Tibial nerve (tissue), 4 donors: Measurements from ENCODE around the gene ADAMTSL1. TPM values are rescaled to one million over a fixed set of nuclear protein-coding genes. Genes with fewer than 3 reads are reported as not detected.

Experiments used
- DNase-seq, 2 donors: peaks; one replicate each; pipeline ENCODE4 v3.0.0-alpha.2; 2019; ENCODE audit warnings: low spot score in 2 of 2
- H3K27ac ChIP-seq, 4 donors: fragments of 200-600 bp; sonication (generic) in 3 of 4; one replicate each; pipeline ENCODE4 v1.5.1; 2017 to 2019; ENCODE audit warnings: mild to moderate bottlenecking in 1 of 4
- H3K27me3 ChIP-seq, 2 donors: fragments of 200-600 bp; sonication (generic) in 1 of 2; one replicate each; pipeline versions ENCODE4 v1.5.1 to v1.6.0; 2017 to 2019
- H3K36me3 ChIP-seq, 3 donors: fragments of 200-600 bp; sonication (generic); one replicate each; pipeline ENCODE4 v1.5.1; 2018 to 2019
- H3K4me1 ChIP-seq, 4 donors: fragments of 200-600 bp; sonication (generic) in 3 of 4; one replicate each; pipeline ENCODE4 v1.5.1; 2017 to 2019
- H3K4me3 ChIP-seq, 4 donors: fragments of 200-600 bp; sonication (generic) in 3 of 4; one replicate each; pipeline ENCODE4 v1.5.1; 2017 to 2019; ENCODE audit warnings: mild to moderate bottlenecking in 1 of 4, moderate library complexity in 1 of 4
- H3K9me3 ChIP-seq, 4 donors: fragments of 200-600 bp; sonication (generic) in 3 of 4; one replicate each; pipeline ENCODE4 v1.5.1; 2017 to 2019
- CTCF ChIP-seq, 5 experiments: fragments of 200-600 bp in 3 of 5; fragments of 450-650 bp in 2 of 5; sonication (generic) in 3 of 5; IDR thresholded peaks; one replicate each; pipeline ENCODE4 v1.5.1; 2016 to 2019; ENCODE audit warnings: antibody characterized with exemption in 5 of 5, mild to moderate bottlenecking in 3 of 5, moderate library complexity in 2 of 5
- EP300 ChIP-seq, 2 donors: sonication (generic); formaldehyde crosslinking; IDR thresholded peaks; one replicate each; pipeline ENCODE4 v1.6.1; 2017; ENCODE audit warnings: antibody characterized with exemption in 2 of 2, mild to moderate bottlenecking in 1 of 2
- POLR2A ChIP-seq, 2 donors: fragments of 450-650 bp; IDR thresholded peaks; one replicate each; pipeline ENCODE4 v1.6.1; 2017; ENCODE audit warnings: antibody characterized with exemption in 2 of 2, mild to moderate bottlenecking in 2 of 2, moderate library complexity in 2 of 2
- WGBS, 2 donors: methylation state at CpG; one replicate each; pipeline ENCODE4 v1.1.5; 2018; 5-methylcytosine and 5-hydroxymethylcytosine counted together
- total RNA-seq, 4 donors: library from RNA; depleted of rRNA; stranded (reverse); fragments of >200 nt; gene quantifications; one replicate each; pipeline ENCODE4 v1.1.0, GENCODE V29; 2016

The ADAMTSL1 gene
- total RNA-seq, 4 donors from 2014 or later: 11.9 to 27.1 (median 21.3) TPM

GRCh38 chr9:18907927-18908625 is 434.1 kb downstream of the ADAMTSL1 start:
- Histone ChIP-seq H3K36me3 (no peaks in the 10 kb centered on the region), H3K4me1 (peaks cover 0 to 6% (median 0%) of the 10 kb centered on the region in 4 donors), H3K27me3 (no peaks in the 10 kb centered on the region), H3K27ac (no peak overlapping the region), H3K9me3 (peaks cover 0 to under 1% (median 0%) of the 10 kb centered on the region in 4 donors), H3K4me3 (no peak overlapping the region)
- no peak for TF ChIP-seq POLR2A (IDR thresholded peaks at IDR 0.05)
- no peak for TF ChIP-seq EP300 (IDR thresholded peaks at IDR 0.05)
- no peak for TF ChIP-seq CTCF (IDR thresholded peaks at IDR 0.05)
- DNase-seq: no peak
- WGBS, 2 donors: 87 to 93% methylated on average over 15 of the region's 15 CpGs

- H3K36me3 ChIP-seq: no peaks in the 10 kb centered on the region
- H3K27me3 ChIP-seq: no peaks in the 10 kb centered on the region
- peaks cover 0 to 6% (median 0%) of the 10 kb centered on the region in 4 donors for H3K4me1 ChIP-seq
- TF ChIP-seq POLR2A (IDR thresholded peaks at IDR 0.05) (no peak), EP300 (IDR thresholded peaks at IDR 0.05) (no peak), CTCF (IDR thresholded peaks at IDR 0.05) (no peak)
- DNase-seq: no peak
- WGBS, 2 donors: 78 to 79% methylated on average over 12 to 16 of the region's 17 CpGs
- H3K4me3 ChIP-seq: no peak overlapping the region
- no peaks in the 10 kb centered on the region for H3K9me3 ChIP-seq
- no peak overlapping the region for H3K27ac ChIP-seq
Observed at GRCh38 chr9:18909140-18910018, 435.4 kb downstream of the ADAMTSL1 start.

- DNase-seq: no peak
- H3K4me1 ChIP-seq: peaks cover 0 to 6% (median 0%) of the 10 kb centered on the region in 4 donors
- TF ChIP-seq EP300 (IDR thresholded peaks at IDR 0.05) (no peak), CTCF (IDR thresholded peaks at IDR 0.05) (no peak), POLR2A (IDR thresholded peaks at IDR 0.05) (no peak)
- 36 to 37% methylated on average over 2 of the region's 2 CpGs for WGBS, 2 donors
- H3K4me3 ChIP-seq: no peak overlapping the region
- no peak overlapping the region for H3K27ac ChIP-seq
- H3K9me3 ChIP-seq: no peaks in the 10 kb centered on the region
- no peaks in the 10 kb centered on the region for H3K27me3 ChIP-seq
- H3K36me3 ChIP-seq: no peaks in the 10 kb centered on the region
Observed at GRCh38 chr9:18910435-18910834, 436.5 kb downstream of the ADAMTSL1 start.

GRCh38 chr9:18910916-18911315 is 437.0 kb downstream of the ADAMTSL1 start:
- Histone ChIP-seq H3K9me3 (no peaks in the 10 kb centered on the region), H3K27ac (no peak overlapping the region), H3K36me3 (no peaks in the 10 kb centered on the region), H3K27me3 (no peaks in the 10 kb centered on the region), H3K4me3 (no peak overlapping the region), H3K4me1 (peaks cover 0 to 6% (median 0%) of the 10 kb centered on the region in 4 donors)
- no peak for TF ChIP-seq CTCF (IDR thresholded peaks at IDR 0.05)
- no peak for TF ChIP-seq POLR2A (IDR thresholded peaks at IDR 0.05)
- no peak for TF ChIP-seq EP300 (IDR thresholded peaks at IDR 0.05)
- 47 to 52% methylated on average over 6 of the region's 6 CpGs for WGBS, 2 donors
- DNase-seq: no peak
